ENCODE data around the gene PGPEP1. TPM values are rescaled to one million over a fixed set of nuclear protein-coding genes. Genes with fewer than 3 reads are reported as not detected.
"Not testable (repeated sequence)": the region's sequence is repeated elsewhere in the genome, so short reads cannot be mapped to it uniquely, and the experiment has no call there.

The PGPEP1 gene
- total RNA-seq, 2 donors from 2014 or later: 23.7 TPM

DNA sequence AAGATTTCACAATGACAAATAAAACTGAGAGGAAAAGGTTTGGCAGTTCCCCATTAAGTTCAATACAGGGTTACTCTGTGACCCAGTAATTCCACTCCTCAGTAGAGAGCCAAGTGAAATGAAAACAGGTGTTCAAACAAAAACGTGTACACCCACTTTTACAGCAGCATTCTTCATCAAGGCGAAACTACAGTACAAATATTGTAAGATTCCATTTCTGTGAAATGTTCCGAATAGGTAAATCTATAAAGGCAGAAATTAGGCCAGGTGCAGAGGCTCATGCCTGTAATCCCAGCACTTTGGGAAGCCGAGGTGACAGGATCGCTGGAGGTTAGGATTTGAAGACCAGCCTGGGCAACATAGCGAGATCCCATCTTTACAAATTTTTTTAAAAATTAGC, 36.6 kb downstream of the PGPEP1 start:
- TF ChIP-seq, protein P1, sequence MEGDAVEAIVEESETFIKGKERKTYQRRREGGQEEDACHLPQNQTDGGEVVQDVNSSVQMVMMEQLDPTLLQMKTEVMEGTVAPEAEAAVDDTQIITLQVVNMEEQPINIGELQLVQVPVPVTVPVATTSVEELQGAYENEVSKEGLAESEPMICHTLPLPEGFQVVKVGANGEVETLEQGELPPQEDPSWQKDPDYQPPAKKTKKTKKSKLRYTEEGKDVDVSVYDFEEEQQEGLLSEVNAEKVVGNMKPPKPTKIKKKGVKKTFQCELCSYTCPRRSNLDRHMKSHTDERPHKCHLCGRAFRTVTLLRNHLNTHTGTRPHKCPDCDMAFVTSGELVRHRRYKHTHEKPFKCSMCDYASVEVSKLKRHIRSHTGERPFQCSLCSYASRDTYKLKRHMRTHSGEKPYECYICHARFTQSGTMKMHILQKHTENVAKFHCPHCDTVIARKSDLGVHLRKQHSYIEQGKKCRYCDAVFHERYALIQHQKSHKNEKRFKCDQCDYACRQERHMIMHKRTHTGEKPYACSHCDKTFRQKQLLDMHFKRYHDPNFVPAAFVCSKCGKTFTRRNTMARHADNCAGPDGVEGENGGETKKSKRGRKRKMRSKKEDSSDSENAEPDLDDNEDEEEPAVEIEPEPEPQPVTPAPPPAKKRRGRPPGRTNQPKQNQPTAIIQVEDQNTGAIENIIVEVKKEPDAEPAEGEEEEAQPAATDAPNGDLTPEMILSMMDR (IDR thresholded peaks at IDR 0.05): no peak
- DNase-seq (ENCODE audit: low spot score) (no peak), ATAC-seq (ENCODE audit: insufficient number of reproducible peaks, low FRiP score, low read depth) (no peak)
- Histone ChIP-seq H3K9me3 (no peaks in the 10 kb centered on the region), H3K27me3 (replicated peaks; ENCODE audit: insufficient read depth) (no peaks in the 10 kb centered on the region), H3K36me3 (no peaks in the 10 kb centered on the region), H3K27ac (no peak overlapping the region), H3K4me3 (no peak overlapping the region), H3K4me1 (ENCODE audit: control insufficient read depth in 1 of 2, low read depth in 2 of 2) (peaks cover 19 to 48% of the 10 kb centered on the region in 2 donors)

DNA sequence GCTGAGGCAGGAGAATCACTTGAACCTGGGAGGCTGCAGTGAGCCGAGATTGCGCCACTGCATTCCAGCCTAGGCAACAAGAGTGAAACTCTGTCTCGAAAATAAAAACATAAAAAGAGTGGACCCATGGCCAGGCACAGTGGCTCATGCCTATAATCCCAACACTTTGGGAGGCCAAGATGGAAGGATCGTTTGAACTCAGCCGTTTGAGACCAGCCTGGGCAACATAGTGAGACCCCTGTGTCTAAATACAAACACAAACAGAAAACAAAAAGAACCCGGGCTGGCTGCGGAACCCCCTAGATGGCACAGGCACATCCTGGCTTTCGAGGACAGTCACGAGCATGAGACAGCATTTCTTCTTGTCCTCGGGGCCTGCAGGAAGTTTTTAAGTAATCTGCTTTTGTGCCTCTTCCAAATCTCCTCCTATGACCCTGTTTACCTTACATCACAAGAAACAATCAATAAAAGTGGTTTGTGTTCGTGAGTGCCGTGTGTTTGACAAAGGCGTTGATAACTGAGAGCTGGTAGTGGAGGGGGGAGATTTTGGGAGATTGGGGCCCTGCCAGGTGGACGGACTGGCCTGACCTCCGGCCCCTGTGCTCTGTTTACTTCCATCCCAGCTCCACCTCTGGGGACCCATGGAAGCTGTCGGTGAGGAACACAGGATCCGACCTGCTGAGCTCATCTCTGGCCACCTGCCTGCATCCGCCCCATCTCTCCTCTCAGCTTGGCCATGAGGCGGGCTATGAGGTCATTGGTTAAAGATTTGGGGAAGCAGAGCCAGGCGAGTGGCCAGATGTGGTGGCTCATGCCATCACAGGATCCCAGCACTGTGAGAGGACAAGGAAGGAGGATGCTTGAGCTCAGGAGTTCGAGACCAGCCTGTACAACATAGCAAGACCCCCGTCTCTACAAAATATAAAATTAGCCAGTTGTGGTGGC, 39.7 kb downstream of the PGPEP1 start:
- Histone ChIP-seq H3K27ac (peak overlapping the region; percentile 73 to 75), H3K4me3 (no peak overlapping the region), H3K27me3 (replicated peaks; ENCODE audit: insufficient read depth) (no peaks in the 10 kb centered on the region), H3K4me1 (ENCODE audit: control insufficient read depth in 1 of 2, low read depth in 2 of 2) (peaks cover 6 to 32% of the 10 kb centered on the region in 2 donors), H3K9me3 (no peaks in the 10 kb centered on the region), H3K36me3 (no peaks in the 10 kb centered on the region)
- TF ChIP-seq, protein P1 (IDR thresholded peaks at IDR 0.05): no peak
- DNase-seq (ENCODE audit: low spot score): peak; percentile 86
- peak; percentile 53 for ATAC-seq (ENCODE audit: insufficient number of reproducible peaks, low FRiP score, low read depth)

DNA sequence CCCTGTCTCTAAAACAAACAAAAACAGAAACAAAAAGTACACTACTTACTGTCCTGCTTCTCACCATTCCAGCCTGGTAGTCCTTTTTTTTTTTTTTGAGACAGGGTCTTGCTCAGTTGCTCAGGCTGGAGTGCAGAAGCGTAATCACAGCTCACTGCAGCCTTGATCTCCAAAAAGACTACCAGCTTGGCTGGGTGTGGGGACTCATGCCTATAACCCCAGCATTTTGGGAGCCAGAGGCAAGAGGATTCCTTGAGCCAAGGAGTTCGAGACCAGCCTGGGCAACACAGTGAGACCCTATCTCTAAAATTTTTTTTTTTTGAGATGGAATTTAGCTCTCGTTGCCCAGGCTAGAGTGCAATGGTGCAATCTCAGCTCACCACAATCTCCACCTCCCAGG, 40.4 kb downstream of the PGPEP1 start:
- H3K27ac ChIP-seq: peak overlapping the region; percentile 73 to 75
- no peak overlapping the region for H3K4me3 ChIP-seq
- no peak for ATAC-seq (ENCODE audit: insufficient number of reproducible peaks, low FRiP score, low read depth)
- no peaks in the 10 kb centered on the region for H3K9me3 ChIP-seq
- TF ChIP-seq, protein P1 (IDR thresholded peaks at IDR 0.05): no peak
- H3K27me3 ChIP-seq (replicated peaks; ENCODE audit: insufficient read depth): no peaks in the 10 kb centered on the region
- DNase-seq (ENCODE audit: low spot score): no peak
- H3K36me3 ChIP-seq: no peaks in the 10 kb centered on the region
- H3K4me1 ChIP-seq (ENCODE audit: control insufficient read depth in 1 of 2, low read depth in 2 of 2): peaks cover 6 to 34% of the 10 kb centered on the region in 2 donors

DNA sequence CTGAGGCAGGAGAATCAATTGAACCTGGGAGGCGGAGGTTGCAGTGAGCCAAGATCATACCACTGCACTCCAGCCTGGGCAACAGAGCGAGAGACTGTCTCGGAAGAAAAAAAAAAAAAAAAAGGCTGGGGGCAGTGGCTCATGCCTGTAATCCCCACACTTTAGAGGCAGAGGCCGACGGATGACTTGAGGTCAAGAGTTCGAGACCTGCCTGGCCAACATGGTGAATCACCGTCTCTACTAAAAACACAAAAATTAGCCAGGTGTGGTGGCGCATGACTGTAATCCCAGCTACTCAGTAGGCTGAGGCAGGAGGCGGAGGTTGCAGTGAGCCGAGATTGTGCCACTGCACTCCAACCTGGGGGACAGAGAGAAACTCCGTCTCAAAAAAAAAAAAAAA, 43.2 kb downstream of the PGPEP1 start:
- not testable (repeated sequence) for H3K9me3 ChIP-seq; ATAC-seq (ENCODE audit: insufficient number of reproducible peaks, low FRiP score, low read depth); DNase-seq (ENCODE audit: low spot score); H3K4me3 ChIP-seq; H3K36me3 ChIP-seq; H3K27ac ChIP-seq; H3K27me3 ChIP-seq (replicated peaks; ENCODE audit: insufficient read depth)
- H3K4me1 ChIP-seq (ENCODE audit: control insufficient read depth in 1 of 2, low read depth in 2 of 2): peaks cover 6 to 46% of the 10 kb centered on the region in 2 donors

DNA sequence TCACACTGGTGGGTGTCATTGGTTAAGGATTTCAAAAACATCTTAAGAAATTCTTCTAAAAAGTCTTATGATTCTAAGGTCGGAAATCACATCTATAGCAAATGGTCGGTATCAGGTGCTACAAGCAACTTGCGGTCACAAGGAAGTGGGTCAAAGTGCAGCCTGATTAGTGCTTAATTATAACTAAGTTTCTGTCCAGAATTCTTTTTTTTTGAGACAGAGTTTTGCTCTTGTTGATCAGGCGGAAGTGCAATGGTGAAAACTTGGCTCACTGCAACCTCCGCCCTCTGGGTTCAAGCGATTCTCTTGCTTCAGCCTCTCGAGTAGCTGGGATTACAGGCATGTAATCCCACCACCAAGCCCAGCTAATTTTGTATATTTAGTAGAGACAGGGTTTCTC, 44.4 kb downstream of the PGPEP1 start:
- Histone ChIP-seq H3K27ac (no peak overlapping the region), H3K36me3 (no peaks in the 10 kb centered on the region), H3K27me3 (replicated peaks; ENCODE audit: insufficient read depth) (no peaks in the 10 kb centered on the region), H3K9me3 (no peaks in the 10 kb centered on the region), H3K4me3 (no peak overlapping the region), H3K4me1 (ENCODE audit: control insufficient read depth in 1 of 2, low read depth in 2 of 2) (peaks cover 6 to 36% of the 10 kb centered on the region in 2 donors)
- no peak for ATAC-seq (ENCODE audit: insufficient number of reproducible peaks, low FRiP score, low read depth)
- TF ChIP-seq, protein P1 (IDR thresholded peaks at IDR 0.05): no peak
- DNase-seq (ENCODE audit: low spot score): no peak

Measured in thoracic aorta (tissue), 2 donors.